Measurements from ENCODE around the gene PSMB4.
"Not testable (repeated sequence)": the region's sequence is repeated elsewhere in the genome, so short reads cannot be mapped to it uniquely, and the experiment has no call there.

The PSMB4 gene

DNA sequence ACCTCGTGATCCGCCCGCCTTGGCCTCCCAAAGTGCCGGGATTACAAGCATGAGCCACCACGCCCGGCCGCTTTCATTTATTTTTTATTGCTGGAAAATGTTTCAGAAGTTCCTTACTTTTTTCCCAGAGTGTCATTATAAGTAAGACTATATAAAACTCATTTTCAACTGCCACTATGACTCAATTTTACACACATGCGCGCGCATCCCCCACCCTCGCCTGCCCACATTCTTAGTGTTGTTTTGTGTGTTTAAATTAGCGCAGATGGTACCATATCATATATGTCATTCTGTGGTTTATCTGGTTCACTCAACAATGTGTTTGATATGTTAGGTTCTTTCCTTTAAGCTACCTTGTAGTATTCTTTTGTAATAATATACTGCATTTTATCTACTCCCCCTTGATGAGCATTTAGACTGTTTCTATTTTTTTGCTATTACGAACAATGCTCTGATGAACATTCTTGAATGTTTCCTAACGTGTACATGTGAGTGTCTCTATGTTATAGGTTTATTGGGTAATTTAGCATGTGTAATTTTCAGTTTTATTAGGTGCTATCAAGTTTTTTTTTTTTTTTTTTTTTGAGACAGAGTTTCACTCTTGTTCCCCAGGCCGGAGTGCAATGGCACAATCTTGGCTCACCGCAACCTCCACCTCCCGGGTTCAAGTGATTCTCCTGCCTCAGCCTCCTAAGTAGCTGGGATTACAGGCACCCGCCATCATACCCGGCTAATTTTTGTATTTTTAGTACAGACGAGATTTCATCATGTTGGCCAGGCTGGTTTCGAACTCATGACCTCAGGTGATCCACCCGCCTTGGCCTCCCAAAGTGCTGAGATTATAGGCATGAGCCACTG lies 8.9 kb upstream of the PSMB4 start:
- DNase-seq = not testable (repeated sequence)

DNA sequence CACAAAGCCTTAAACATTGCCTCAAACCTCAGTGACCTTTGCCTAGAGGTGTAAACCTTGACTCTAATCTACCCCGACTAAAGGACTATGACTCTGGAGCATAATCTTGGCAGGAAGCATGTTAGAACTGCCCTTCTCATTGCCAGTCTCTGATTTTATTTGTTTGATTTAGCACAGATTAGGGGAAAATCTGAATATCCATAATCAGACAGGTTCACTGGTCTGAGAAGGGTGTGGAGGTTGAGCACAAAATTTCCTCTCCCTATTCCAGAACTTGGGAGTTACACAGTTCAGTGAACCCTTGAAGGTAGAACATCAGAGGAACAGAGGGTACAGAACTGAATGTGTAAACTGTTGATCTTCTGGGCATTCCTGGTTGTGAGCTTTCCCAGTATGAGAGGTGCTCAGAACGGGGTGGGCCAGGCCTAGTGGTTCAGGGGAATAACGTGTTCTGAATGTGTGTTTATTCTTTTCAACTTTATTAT lies 8.3 kb upstream of the PSMB4 start:
- DNase-seq = no peak

DNA sequence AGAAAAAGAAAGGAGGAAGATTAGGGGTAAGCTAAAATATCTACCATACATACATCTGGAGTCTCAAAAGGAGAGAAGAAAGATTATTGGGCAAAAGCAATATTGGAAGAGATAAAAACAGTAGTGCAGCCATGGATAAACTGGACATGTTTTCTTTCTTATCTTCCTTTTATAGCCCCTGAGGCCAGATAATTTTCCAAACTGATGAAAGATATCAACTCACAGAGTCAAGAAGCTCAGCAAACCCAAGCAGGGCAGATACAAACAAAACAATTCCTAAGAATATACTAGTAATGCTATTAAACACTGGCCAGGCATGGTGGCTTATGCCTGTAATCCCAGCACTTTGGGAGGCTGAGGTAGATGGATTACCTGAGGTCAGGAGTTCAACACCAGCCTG lies 5.8 kb upstream of the PSMB4 start:
- DNase-seq = no peak

DNA sequence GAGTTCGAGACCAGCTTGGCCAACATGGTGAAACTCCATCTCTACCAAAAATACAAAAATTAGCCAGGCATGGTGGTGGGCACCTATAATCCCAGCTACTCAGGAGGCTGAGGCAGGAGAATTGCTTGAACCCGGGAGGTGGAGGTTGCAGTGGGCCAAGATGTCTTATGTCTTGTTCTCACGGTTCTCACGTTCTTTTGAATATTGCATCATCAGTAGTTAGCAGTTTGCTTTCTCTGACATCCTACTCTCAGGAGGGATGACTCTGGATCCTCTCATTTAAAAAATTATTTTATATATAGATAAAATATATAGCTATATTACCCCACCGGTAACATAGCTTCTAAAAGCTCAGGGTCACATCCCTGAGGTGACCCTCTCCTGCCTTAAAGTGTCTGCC lies 3.1 kb upstream of the PSMB4 start:
- not testable (repeated sequence) for DNase-seq

DNA sequence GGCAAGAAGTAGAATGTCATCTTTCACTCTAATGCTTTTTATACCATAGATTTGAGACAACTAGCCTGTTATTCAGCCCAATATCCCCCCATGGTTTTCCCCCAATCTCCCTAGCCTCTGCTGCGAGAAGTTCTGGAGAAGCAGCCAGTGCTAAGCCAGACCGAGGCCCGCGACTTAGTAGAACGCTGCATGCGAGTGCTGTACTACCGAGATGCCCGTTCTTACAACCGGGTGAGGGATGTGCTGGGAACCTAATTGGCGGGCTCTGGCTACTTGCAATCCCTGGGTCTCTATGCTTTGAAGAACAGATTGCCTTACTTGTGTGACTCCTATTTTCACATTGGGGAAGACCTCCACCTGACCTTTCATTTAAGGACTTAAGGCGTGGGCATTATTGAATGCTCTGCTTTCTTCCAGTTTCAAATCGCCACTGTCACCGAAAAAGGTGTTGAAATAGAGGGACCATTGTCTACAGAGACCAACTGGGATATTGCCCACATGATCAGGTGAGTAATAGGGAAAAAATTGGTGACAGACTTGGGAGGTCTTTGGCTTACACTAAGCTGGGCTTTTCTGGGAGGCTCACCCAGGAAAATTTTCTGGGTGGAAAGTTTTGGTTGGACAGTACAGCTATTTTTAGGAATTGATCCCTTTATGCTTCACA lies 1.9 kb downstream of the PSMB4 start:
- DNase-seq = no peak

- no peak for DNase-seq
Observed at GRCh38 chr1:151401860-151402259, 2.5 kb downstream of the PSMB4 start.

DNA sequence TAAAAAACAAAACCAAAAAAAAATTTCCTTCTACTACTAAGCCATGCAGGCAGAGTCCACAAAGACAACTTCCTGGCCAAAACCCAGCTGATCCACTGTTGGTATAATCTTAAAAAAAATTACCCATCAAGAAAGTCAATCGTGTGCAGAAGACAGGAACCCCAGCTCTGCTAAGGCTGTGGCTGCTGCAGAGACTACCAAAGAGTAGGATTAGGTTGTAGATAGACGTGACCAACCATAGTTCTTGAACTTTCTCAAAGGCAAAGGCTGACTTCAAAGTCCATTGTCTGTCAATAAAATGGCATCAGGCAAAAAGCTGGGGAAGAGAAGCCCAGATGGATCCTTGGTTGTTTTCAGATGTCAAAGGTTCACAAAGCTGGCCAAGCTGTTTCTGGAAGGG lies 3.4 kb downstream of the PSMB4 start:
- DNase-seq = no peak

DNA sequence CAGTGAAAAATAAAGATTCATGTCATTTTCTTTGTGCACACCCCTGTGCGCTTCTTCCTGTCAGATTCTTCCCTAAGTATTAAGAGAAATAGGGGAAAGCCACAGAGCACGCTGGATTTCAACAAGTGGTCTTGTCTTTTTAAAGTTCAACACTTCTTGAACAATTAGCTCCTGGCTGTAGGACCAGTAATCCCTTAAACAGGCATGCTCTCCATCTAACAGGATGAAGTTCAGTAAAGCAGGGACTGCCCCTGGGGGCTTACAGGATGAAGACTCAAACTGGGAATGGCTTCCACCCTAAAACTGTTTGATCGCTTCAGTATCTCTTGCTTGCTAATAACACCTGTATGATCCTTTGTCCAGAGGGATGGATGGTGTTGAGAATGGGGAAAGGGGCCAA lies 4.2 kb downstream of the PSMB4 start:
- DNase-seq = no peak

GRCh38 chr1:151405187-151405951 lies 6.0 kb downstream of the PSMB4 start:
- no peak for DNase-seq

- DNase-seq = no peak
Observed at GRCh38 chr1:151406176-151406575, 6.8 kb downstream of the PSMB4 start.

- no peak for DNase-seq
Observed at GRCh38 chr1:151407304-151407703, 7.9 kb downstream of the PSMB4 start.

DNA sequence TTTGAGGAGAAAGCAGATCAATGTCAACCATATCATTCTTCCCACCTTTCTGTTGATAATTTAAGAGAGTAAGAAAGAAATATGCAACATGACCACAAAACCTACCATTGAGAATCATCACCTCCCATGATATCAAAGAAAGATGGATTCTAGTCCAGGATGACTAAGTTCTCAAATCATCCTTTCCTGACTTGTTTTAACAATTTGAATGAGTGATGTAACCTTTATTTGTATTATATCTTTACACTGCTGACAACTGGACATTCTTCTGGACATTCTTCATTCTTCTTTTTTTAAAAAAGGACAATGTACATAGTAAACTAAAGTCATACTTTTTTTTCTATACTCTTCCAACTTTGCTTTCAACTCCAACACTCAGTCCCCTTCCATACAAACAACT lies 9.5 kb downstream of the PSMB4 start:
- DNase-seq = no peak

DNA sequence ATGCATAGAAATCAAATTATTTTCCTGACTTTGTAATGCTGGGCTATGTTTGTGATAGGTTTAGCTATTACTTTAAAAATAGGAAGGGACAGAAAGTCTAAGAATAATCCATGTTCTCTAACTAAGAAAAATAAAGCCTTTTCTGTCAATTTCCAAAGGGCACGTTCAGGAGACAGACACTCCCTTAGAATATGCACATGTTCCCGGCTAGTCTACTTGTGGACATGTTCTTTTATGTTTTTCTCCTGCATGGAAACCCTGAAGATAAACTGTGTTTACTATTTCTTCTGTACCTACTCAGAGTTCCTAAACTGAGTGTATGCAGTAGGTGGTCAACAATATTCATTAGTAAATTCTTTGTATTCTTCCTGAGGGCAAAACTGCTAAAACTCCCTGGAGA lies 12.5 kb downstream of the PSMB4 start:
- no peak for DNase-seq

GRCh38 chr1:151416231-151416630 lies 16.9 kb downstream of the PSMB4 start:
- DNase-seq = no peak

- no peak for DNase-seq
Observed at GRCh38 chr1:151418081-151418480, 18.7 kb downstream of the PSMB4 start.

DNA sequence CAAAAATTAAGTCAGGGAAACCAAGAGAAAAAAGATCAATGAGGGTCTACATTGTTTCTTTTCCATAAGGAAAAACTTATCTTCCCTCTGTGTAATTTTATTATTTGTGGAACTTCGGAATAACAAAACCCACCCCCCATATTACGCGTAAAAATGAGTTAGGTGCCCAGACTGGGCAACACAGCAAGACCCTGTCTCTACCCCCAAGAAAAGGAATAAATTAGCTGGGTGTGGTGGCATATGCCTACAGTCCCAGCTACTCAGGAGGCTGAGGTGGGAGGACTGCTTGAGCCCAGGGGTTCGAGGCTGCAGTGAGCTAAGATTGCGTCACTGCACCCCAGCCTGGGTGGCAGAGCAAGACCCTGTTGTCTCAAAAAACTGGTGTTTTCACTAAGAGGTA lies 20.4 kb downstream of the PSMB4 start:
- DNase-seq = no peak

- no peak for DNase-seq
Observed at GRCh38 chr1:151425103-151425502, 25.7 kb downstream of the PSMB4 start.

- DNase-seq = no peak
Observed at GRCh38 chr1:151428068-151428467, 28.7 kb downstream of the PSMB4 start.

- not testable (repeated sequence) for DNase-seq
Observed at GRCh38 chr1:151433827-151434226, 34.5 kb downstream of the PSMB4 start.

- DNase-seq = no peak
Observed at GRCh38 chr1:151435174-151435573, 35.8 kb downstream of the PSMB4 start.

GRCh38 chr1:151436985-151437384 lies 37.6 kb downstream of the PSMB4 start:
- DNase-seq = no peak

GRCh38 chr1:151437396-151437795 lies 38.0 kb downstream of the PSMB4 start:
- DNase-seq = not testable (repeated sequence)
